ENCODE measurements around the gene DNAI1. TPM values are rescaled to one million over a fixed set of nuclear protein-coding genes. Genes with fewer than 3 reads are reported as not detected.

The DNAI1 gene
- total and polyA plus RNA-seq, 2 of the 13 experiments (the other 11 are each of a cell fraction or from before 2014, with no cell fraction given) = not detected

DNA sequence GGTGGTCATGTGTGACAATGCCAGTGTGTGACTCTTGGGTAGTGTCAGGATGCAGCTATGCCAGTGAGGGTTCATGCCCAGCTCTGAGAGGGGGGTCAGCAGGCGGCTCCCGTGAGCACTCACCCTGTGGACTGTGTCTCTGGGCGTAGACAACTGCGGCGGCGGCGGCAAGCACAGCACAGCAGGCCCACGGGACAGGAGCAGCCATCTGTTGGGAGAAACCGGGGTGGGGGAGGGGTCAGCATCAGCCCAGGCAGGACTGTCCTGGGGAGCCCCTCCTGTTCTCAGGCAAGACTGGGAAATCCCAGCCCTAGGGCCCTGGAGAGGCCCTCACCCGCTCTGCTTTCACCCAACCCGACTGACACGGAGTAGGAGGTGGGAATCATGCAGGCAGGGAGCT, 110.2 kb downstream of the DNAI1 start (continued):
- no peak for TF ChIP-seq RERE (CRISPR knock-in tag; IDR thresholded peaks at IDR 0.05; ENCODE audit: low read depth)
- TF ChIP-seq SAFB2 (CRISPR knock-in tag; IDR thresholded peaks at IDR 0.05; ENCODE audit: borderline replicate concordance, low read depth) = no peak
- TF ChIP-seq MEF2D (CRISPR knock-in tag; IDR thresholded peaks at IDR 0.05) = no peak
- no peak for TF ChIP-seq TP53 (CRISPR knock-in tag; conservative IDR thresholded peaks at IDR 0.05)
- TF ChIP-seq NFAT5 (CRISPR knock-in tag; IDR thresholded peaks at IDR 0.05) = no peak

Measured in HepG2 (cell line).